ENCODE results near the gene OXSR1. TPM values are rescaled to one million over a fixed set of nuclear protein-coding genes. Genes with fewer than 3 reads are reported as not detected.

Gene OXSR1
- total RNA-seq, 4 donors from 2014 or later, result 25.4 to 37.4 (median 29.5) TPM

- H3K27ac ChIP-seq, result no peak overlapping the region
- H3K27me3 ChIP-seq, result no peaks in the 10 kb centered on the region
- DNase-seq (ENCODE audit: low spot score in 2 of 2), result no peak
- TF ChIP-seq POLR2AphosphoS5 (IDR thresholded peaks at IDR 0.05), result no peak
- no peak for TF ChIP-seq EP300 (IDR thresholded peaks at IDR 0.05)
- no peak for TF ChIP-seq POLR2A (IDR thresholded peaks at IDR 0.05)
- TF ChIP-seq CTCF (IDR thresholded peaks at IDR 0.05), result no peak
- no peaks in the 10 kb centered on the region for H3K4me1 ChIP-seq
- no peaks in the 10 kb centered on the region for H3K9me3 ChIP-seq
- H3K4me3 ChIP-seq, result no peak overlapping the region
- 81% methylated on average over 5 of the region's 5 CpGs for WGBS
- no peaks in the 10 kb centered on the region for H3K36me3 ChIP-seq
Measured at GRCh38 chr3:38268087-38268486, 102.8 kb downstream of the OXSR1 start.

- Histone ChIP-seq H3K27me3 (no peaks in the 10 kb centered on the region), H3K27ac (no peak overlapping the region), H3K36me3 (no peaks in the 10 kb centered on the region), H3K9me3 (no peaks in the 10 kb centered on the region), H3K4me1 (no peaks in the 10 kb centered on the region), H3K4me3 (no peak overlapping the region)
- TF ChIP-seq POLR2A (IDR thresholded peaks at IDR 0.05), result no peak
- TF ChIP-seq CTCF (IDR thresholded peaks at IDR 0.05), result no peak
- no peak for TF ChIP-seq POLR2AphosphoS5 (IDR thresholded peaks at IDR 0.05)
- TF ChIP-seq EP300 (IDR thresholded peaks at IDR 0.05), result no peak
- DNase-seq (ENCODE audit: low spot score in 2 of 2), result no peak
- WGBS, result 58% methylated on average over 1 of the region's 1 CpG
Measured at GRCh38 chr3:38268522-38268921, 103.2 kb downstream of the OXSR1 start.

DNA sequence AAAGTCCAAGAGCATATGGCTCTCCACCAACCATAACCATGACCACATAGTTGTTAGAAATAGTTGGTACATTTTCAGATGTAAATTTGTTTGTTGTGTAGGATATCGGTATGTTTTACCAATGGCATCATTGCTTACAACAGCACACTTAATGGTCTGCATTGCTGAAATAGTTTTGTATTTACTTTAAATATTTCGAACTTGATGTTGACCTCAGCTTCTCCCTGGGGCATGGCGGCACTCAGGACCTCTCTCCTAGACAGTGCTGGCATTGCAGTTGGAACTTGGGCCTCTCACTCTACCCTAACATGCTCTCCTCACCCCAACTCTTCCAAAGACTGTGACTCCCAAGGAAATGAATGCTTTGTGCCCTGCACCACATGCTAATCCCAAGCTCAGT is 105.3 kb downstream of the OXSR1 start:
- Histone ChIP-seq H3K27ac (no peak overlapping the region), H3K9me3 (no peaks in the 10 kb centered on the region), H3K27me3 (no peaks in the 10 kb centered on the region), H3K4me3 (no peak overlapping the region), H3K4me1 (no peaks in the 10 kb centered on the region), H3K36me3 (no peaks in the 10 kb centered on the region)
- TF ChIP-seq CTCF (IDR thresholded peaks at IDR 0.05) (no peak), POLR2AphosphoS5 (IDR thresholded peaks at IDR 0.05) (no peak), EP300 (IDR thresholded peaks at IDR 0.05) (no peak), POLR2A (IDR thresholded peaks at IDR 0.05) (no peak)
- 88% methylated on average over 3 of the region's 3 CpGs for WGBS
- DNase-seq (ENCODE audit: low spot score in 2 of 2), result no peak

- Histone ChIP-seq H3K27me3 (no peaks in the 10 kb centered on the region), H3K4me1 (no peaks in the 10 kb centered on the region), H3K4me3 (no peak overlapping the region), H3K9me3 (no peaks in the 10 kb centered on the region), H3K27ac (no peak overlapping the region), H3K36me3 (no peaks in the 10 kb centered on the region)
- TF ChIP-seq CTCF (IDR thresholded peaks at IDR 0.05) (no peak), POLR2AphosphoS5 (IDR thresholded peaks at IDR 0.05) (no peak), EP300 (IDR thresholded peaks at IDR 0.05) (no peak), POLR2A (IDR thresholded peaks at IDR 0.05) (no peak)
- no peak for DNase-seq (ENCODE audit: low spot score in 2 of 2)
- 94% methylated on average over 5 of the region's 5 CpGs for WGBS
Measured at GRCh38 chr3:38271553-38271952, 106.2 kb downstream of the OXSR1 start.

GRCh38 chr3:38274864-38275649 is 109.7 kb downstream of the OXSR1 start:
- TF ChIP-seq EP300 (IDR thresholded peaks at IDR 0.05) (no peak), POLR2A (IDR thresholded peaks at IDR 0.05) (no peak), CTCF (IDR thresholded peaks at IDR 0.05) (no peak), POLR2AphosphoS5 (IDR thresholded peaks at IDR 0.05) (no peak)
- 100% methylated on average over 14 of the region's 21 CpGs for WGBS
- Histone ChIP-seq H3K4me3 (no peak overlapping the region), H3K4me1 (no peaks in the 10 kb centered on the region), H3K9me3 (no peaks in the 10 kb centered on the region), H3K27ac (no peak overlapping the region), H3K36me3 (no peaks in the 10 kb centered on the region), H3K27me3 (no peaks in the 10 kb centered on the region)
- no peak for DNase-seq (ENCODE audit: low spot score in 2 of 2)
